ENCODE data around the gene PNPLA7. TPM values are rescaled to one million over a fixed set of nuclear protein-coding genes. Genes with fewer than 3 reads are reported as not detected.
"Not testable (repeated sequence)": the region's sequence is repeated elsewhere in the genome, so short reads cannot be mapped to it uniquely, and the experiment has no call there.

PNPLA7 gene
- polyA plus RNA-seq, 3 donors from 2014 or later, result 0.24 to 0.53 (median 0.32) TPM

DNA sequence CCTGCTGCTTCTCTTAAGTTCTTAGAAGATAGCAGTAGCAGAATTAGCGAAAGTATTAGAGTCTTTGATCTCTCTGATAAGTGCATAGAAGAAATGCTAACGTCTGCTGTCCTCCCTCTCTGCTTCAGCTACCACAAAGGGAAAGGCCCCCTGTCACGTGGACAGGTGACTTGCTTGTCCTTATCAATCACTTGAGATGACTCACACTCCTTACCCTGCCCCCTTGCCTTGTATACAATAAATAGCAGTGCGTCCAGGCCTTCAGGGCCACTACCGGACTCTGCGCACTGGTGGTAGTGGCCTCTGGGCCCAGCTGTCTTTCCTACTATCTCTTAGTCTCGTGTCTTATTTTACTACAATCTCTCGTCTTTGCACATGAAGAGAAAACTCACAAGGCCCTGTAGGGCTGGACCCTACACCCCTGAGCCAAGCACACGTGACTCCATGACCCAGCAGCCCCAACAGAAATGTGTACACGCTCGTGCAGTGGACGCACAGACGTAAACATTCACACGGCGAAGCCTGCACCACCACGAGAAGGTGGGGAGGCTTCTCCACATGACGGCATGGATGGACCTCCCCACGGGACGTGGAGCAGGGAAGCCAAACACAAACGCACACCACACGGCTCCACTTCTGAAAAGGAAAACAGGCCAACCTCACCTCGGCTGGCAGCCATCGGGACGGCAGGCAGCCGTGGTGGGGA lies 38.3 kb downstream of the PNPLA7 start:
- H3K4me3 Mint-ChIP-seq, result no peak overlapping the region
- H3K36me3 Mint-ChIP-seq, result peaks cover 0 to 7% (median 0%) of the 10 kb centered on the region in 3 donors
- H3K27me3 Mint-ChIP-seq (ENCODE audit: low read depth in 3 of 3), result peaks cover 2 to 3% (median 2%) of the 10 kb centered on the region in 3 donors
- H3K27ac Mint-ChIP-seq, result no peak overlapping the region
- no peaks in the 10 kb centered on the region for H3K9me3 Mint-ChIP-seq
- peaks cover 6 to 8% of the 10 kb centered on the region in 2 donors for H3K4me1 Mint-ChIP-seq
- no peak for DNase-seq

DNA sequence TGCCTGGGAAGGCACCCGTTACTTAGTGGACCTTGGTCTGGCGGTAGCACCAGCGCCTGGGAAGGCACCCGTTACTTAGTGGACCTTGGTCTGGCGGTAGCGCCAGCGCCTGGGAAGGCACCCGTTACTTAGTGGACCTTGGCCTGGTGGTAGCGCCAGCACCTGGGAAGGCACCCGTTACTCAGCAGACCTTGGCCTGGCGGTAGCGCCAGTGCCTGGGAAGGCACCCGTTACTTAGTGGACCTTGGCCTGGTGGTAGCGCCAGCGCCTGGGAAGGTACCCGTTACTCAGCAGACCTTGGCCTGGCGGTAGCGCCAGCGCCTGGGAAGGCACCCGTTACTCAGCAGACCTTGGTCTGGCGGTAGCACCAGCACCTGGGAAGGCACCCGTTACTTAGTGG lies 39.1 kb downstream of the PNPLA7 start:
- H3K9me3 Mint-ChIP-seq; H3K36me3 Mint-ChIP-seq; H3K27ac Mint-ChIP-seq; DNase-seq; H3K27me3 Mint-ChIP-seq (ENCODE audit: low read depth in 3 of 3); H3K4me3 Mint-ChIP-seq; H3K4me1 Mint-ChIP-seq: not testable (repeated sequence)

DNA sequence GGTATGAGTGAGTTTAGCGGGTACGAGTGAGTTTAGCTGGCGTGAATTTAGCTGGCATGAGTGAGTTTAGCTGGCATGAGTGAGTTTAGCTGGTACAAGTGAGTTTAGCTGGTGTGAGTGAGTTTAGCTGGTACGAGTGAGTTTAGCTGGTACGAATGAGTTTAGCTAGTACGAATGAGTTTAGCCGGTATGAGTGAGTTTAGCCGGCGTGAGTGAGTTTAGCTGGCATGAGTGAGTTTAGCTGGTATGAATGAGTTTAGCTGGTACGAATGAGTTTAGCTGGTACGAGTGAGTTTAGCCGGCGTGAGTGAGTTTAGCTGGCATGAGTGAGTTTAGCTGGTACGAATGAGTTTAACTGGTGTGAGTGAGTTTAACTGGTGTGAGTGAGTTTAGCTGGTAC lies 41.0 kb downstream of the PNPLA7 start:
- Mint-ChIP-seq H3K36me3 (peaks cover 0 to 7% (median 0%) of the 10 kb centered on the region in 3 donors), H3K9me3 (no peaks in the 10 kb centered on the region), H3K27ac (peak overlapping the region in 1 of 6 donors; percentile 34), H3K4me3 (no peak overlapping the region), H3K27me3 (ENCODE audit: low read depth in 3 of 3) (peaks cover 2 to 3% (median 2%) of the 10 kb centered on the region in 3 donors), H3K4me1 (peaks cover 6 to 8% of the 10 kb centered on the region in 2 donors)
- DNase-seq, result no peak

DNA sequence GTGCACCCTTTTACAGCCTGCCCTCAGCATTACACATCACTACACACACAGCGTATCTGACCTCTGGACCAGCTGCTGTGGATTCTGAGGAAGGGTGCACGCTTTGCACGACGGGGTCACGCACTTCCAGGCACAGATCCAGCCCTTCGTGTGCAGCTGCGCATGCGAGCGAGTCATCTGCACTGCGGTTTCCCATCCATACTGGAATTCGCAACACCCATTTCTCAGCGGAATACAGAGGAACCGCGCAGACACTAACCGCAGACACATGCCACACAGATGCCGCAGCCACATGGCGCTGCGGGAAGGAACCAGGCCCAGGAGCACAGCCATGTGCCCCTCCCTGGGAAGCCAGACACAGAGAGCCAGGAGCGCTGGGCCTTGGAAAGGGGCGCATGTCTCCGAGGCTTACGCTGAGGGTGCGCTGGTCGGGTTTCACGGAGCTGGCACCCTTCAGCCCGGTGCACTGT lies 43.5 kb downstream of the PNPLA7 start:
- peaks cover 0 to 7% (median 0%) of the 10 kb centered on the region in 3 donors for H3K36me3 Mint-ChIP-seq
- no peak for DNase-seq
- H3K27me3 Mint-ChIP-seq (ENCODE audit: low read depth in 3 of 3), result peaks cover under 1 to 13% (median 6%) of the 10 kb centered on the region in 3 donors
- no peak overlapping the region for H3K27ac Mint-ChIP-seq
- peaks cover 0 to 1% (median 0%) of the 10 kb centered on the region in 6 donors for H3K9me3 Mint-ChIP-seq
- no peak overlapping the region for H3K4me3 Mint-ChIP-seq
- H3K4me1 Mint-ChIP-seq, result no peaks in the 10 kb centered on the region

DNA sequence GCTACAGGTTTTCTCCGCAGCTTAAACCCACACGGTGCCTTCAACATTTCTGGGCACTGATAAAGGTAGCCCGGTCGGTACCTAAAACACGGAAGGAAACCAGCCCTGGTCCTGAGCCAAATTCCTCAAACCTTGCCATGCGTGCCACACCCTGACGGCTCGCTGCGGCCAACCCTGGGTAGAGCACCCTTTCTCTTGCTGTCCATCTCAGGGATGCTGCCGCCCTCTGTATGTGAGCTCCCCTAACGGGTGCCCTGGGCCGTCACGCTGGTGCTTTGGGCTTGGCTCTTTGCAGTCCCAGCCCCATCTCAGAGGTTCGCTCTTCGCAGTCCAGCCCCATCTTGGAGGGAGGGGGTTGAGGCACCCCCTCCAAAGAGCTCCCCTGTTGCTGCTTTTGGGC lies 43.9 kb downstream of the PNPLA7 start:
- Mint-ChIP-seq H3K9me3 (peaks cover 0 to 2% (median 0%) of the 10 kb centered on the region in 6 donors), H3K4me1 (no peaks in the 10 kb centered on the region), H3K27ac (no peak overlapping the region), H3K36me3 (peaks cover 0 to 7% (median 0%) of the 10 kb centered on the region in 3 donors), H3K27me3 (ENCODE audit: low read depth in 3 of 3) (peaks cover 4 to 16% (median 7%) of the 10 kb centered on the region in 3 donors), H3K4me3 (no peak overlapping the region)
- no peak for DNase-seq

DNA sequence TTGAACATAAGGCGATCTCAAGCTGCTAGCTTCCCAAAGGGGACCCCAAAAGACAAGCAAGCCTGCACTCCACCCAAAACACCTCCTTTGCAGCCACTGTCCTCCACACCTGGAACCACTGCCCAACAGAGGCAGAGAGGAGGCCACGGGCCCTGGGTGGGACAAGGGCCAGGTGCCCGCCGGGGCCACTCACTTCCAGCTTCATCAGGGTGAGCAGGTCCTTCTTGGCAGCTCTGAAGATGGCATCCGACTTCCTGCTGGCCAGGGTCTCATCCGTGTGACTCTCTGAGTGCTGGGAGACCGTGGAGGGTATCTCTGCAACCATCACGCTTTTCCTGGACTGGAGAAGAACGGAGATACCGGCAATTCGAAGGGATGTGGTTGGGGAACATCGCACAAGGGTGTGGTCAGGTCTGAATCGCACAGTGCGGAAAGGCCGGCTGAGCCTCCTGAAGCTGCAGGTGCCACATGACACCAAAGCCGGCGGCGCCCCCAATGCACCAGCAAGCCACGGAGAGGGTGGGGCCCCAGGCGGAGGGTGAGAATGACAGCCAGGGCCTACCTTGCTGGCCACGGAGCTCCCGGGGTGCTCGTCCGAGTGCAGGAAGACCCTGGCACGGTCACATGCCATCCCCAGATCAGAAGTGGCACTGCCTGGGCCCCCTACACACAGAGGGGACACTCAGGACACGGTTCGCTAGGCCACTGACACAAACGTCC lies 44.6 kb downstream of the PNPLA7 start:
- peaks cover 0 to 7% (median 0%) of the 10 kb centered on the region in 3 donors for H3K36me3 Mint-ChIP-seq
- H3K27me3 Mint-ChIP-seq (ENCODE audit: low read depth in 3 of 3), result peaks cover 4 to 16% (median 8%) of the 10 kb centered on the region in 3 donors
- H3K9me3 Mint-ChIP-seq, result peaks cover 0 to 2% (median 0%) of the 10 kb centered on the region in 6 donors

DNA sequence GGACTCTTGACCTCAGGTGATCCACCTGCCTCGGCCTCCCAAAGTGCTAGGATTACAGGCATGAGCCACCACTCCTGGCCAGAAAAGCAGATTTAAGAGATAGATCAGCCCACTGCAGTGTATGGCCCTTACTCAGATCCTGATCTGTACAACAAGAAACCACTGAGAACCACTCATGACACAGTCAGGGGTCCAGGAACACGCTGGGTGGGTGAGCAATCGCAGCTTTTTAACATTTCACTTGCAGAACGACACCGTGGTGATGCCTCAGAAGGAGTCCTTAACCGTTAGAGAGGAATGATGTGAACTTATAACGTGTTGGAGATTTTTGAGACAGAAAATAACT lies 45.8 kb downstream of the PNPLA7 start:
- no peak for DNase-seq
- Mint-ChIP-seq H3K27me3 (ENCODE audit: low read depth in 3 of 3) (peaks cover 4 to 16% (median 8%) of the 10 kb centered on the region in 3 donors), H3K27ac (no peak overlapping the region), H3K9me3 (peaks cover 0 to 2% (median 0%) of the 10 kb centered on the region in 6 donors), H3K4me1 (no peaks in the 10 kb centered on the region), H3K4me3 (no peak overlapping the region), H3K36me3 (peaks cover 0 to 7% (median 0%) of the 10 kb centered on the region in 3 donors)

More for the DNA sequence above, 44.6 kb downstream of the PNPLA7 start:
- no peak for DNase-seq
- Mint-ChIP-seq H3K4me1 (no peaks in the 10 kb centered on the region), H3K27ac (no peak overlapping the region), H3K4me3 (no peak overlapping the region)

DNA sequence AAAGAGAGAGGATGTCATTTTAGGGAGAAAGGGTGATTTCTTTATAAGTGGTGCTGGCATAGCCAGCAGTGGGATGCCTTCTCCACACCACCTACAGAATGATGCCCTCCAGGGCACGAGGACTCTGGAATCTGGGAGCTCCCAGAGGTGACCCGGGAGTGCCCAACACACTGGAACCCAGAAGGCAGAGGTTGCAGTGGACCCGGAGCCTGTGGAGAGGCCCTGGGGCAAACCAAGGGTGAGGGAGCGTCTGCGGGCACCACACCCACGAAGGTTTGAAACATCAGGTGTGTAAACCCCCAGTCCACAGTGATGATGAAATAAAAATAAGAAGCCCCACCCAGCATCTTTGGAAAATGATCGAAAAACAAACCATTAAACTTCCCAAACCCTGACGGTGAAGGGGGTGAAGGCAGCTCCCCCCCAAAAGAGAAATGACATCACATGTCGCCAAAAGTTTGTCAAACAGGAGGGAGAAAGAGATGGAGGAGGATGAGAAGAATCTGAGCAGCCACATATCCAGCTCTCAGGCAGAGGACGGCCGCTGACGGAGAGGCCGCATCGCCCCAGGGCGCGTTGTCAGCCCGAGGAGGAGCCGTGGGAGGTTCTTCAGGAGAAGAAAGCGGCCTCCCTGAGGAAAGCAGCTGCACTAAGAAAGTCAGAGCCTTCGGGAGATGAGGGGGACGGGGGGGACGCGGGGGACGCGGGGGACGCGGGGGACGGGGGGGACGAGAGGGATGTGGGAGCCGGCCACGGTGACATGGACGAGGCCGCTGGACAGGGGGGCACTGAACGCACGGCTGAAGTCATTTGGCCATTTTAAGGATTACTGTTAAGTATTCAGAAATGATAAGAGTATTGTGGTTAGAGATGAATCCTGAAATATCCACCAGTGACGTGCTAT lies 47.9 kb downstream of the PNPLA7 start:
- Mint-ChIP-seq H3K4me1 (no peaks in the 10 kb centered on the region), H3K4me3 (peak overlapping the region in 2 of 5 donors; percentile 27 to 29), H3K9me3 (peaks cover 0 to 2% (median 0%) of the 10 kb centered on the region in 6 donors), H3K27ac (peak overlapping the region; percentile 15 to 83 (median 74)), H3K27me3 (ENCODE audit: low read depth in 3 of 3) (peaks cover 4 to 16% (median 8%) of the 10 kb centered on the region in 3 donors), H3K36me3 (no peaks in the 10 kb centered on the region)
- DNase-seq, result no peak

DNA sequence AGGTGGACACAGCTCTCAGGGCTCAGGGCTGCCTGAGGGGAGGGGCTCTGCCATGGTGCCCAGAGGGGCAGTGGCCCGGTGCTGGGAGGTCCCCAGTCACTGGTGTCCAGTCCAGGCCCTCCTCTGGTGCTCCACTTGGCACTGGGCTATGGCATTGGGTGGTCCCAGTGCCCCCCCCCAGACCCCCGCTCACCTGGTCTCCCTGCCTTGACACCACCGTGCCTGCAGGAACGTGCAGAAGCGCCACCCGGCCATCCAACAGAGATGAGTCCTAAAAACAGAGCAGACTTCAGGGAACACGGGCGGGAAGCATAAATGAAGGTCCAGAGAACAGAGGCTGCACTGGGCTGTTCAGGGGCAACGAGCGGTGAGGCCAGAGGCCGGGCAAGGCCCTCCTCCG lies 48.7 kb downstream of the PNPLA7 start:
- no peak for DNase-seq
- H3K9me3 Mint-ChIP-seq, result peaks cover 0 to 2% (median 0%) of the 10 kb centered on the region in 6 donors
- H3K4me3 Mint-ChIP-seq, result peak overlapping the region in 1 of 5 donors; percentile 27
- no peaks in the 10 kb centered on the region for H3K4me1 Mint-ChIP-seq
- peaks cover 4 to 16% (median 8%) of the 10 kb centered on the region in 3 donors for H3K27me3 Mint-ChIP-seq (ENCODE audit: low read depth in 3 of 3)
- H3K36me3 Mint-ChIP-seq, result no peaks in the 10 kb centered on the region
- H3K27ac Mint-ChIP-seq, result peak overlapping the region in 5 of 6 donors; percentile 15 to 83 (median 78)

DNA sequence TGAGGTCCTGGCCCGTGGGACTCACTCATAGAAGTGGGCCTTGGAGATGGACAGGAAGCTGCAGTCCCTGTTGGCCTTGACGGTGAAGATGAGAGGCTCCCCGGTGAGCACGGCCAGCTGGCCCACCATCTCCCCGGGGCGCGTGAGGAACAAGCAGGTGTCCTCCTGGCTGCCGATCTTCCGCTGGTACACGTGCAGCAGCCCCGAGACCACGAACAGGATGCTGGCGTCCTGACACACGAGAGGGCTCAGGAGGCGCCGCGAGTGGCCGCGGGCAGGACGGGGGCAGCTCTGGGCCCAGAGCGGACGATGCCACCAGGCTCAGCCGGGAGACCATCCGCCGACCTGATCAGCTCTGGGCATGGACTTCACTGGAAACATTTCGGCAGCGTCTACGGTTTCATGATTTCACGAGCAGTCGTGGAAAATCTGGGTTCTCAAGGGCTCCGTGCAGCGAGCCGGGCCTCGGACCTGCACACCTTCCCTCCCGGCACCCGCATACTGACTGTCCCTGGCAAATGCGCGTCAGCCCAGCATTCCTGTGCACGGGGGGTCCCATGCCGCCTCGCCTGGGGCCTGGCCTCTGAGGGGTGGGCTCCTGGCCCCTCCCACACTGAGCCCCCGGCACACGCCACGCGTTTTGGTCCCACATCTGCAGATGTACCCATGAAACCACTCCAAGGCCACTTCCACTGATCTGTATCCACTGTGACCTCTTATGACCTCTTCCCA lies 49.4 kb downstream of the PNPLA7 start:
- Mint-ChIP-seq H3K9me3 (peaks cover 0 to 2% (median 0%) of the 10 kb centered on the region in 6 donors), H3K4me1 (no peaks in the 10 kb centered on the region), H3K27me3 (ENCODE audit: low read depth in 3 of 3) (peaks cover 4 to 16% (median 10%) of the 10 kb centered on the region in 3 donors), H3K4me3 (no peak overlapping the region), H3K36me3 (no peaks in the 10 kb centered on the region), H3K27ac (no peak overlapping the region)
- no peak for DNase-seq

DNA sequence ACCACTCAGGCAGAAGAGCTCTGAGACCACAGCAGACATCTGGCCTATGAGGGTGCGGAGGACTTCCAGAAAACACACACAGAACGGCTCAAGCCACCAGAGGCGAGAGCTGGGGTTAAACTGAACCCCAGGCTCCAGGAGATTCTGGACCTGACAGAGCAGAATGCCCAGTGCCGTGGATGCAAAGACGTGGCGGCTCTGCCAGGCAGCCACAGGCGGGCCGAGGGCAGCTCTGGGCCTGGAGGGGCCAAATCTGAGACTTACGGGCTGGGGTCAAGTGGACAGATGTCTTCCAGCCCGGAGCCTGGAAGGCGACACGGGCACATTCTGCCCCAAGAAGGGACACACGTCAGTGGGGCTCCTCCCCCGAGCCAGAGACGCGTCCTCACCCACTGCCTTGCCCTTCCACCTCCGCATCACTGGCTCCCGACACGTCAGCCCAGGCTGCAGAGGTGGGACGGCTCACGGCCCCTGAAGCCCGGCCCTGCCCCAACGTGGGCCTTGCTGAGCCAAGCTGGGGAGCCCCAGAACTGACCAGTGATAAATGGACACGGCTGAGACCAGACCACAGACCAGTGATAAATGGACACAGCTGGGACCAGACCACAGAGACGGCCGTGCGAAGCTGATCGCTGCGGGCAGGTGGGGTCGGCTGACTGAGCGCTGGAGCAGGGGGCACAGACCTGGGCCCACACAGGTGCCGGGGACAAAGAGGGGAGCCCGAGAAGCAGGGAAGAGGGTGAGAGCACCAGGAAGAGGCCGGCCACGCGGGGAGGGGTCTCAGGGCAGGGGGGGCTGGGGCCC lies 50.1 kb downstream of the PNPLA7 start:
- H3K27me3 Mint-ChIP-seq (ENCODE audit: low read depth in 3 of 3), result peaks cover 4 to 16% (median 10%) of the 10 kb centered on the region in 3 donors
- H3K27ac Mint-ChIP-seq, result no peak overlapping the region
- H3K4me1 Mint-ChIP-seq, result no peaks in the 10 kb centered on the region
- peaks cover 0 to 2% (median 0%) of the 10 kb centered on the region in 6 donors for H3K9me3 Mint-ChIP-seq
- H3K36me3 Mint-ChIP-seq, result no peaks in the 10 kb centered on the region
- H3K4me3 Mint-ChIP-seq, result no peak overlapping the region
- DNase-seq, result no peak

DNA sequence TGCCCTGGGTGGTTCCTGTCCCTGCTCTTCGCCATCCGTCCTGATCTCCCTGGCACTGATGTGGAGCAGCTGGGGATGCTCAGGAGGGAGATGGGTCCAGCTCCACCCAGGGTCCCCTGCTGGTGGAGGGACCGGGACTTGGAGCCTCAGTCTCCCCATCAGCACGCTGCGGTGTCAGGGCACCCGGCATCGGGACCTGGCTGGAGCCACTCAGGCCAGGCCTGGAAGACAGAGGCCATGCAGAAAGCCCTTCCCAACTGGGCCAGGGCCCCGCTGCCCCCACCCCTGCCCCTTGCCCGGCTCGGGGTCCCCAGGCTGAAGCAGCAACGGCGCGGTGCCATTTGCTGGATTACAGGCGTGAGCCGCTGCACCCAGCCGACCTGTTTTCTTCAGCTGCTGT lies 50.8 kb downstream of the PNPLA7 start:
- Mint-ChIP-seq H3K4me1 (no peaks in the 10 kb centered on the region), H3K36me3 (no peaks in the 10 kb centered on the region), H3K9me3 (peaks cover 0 to 2% (median 0%) of the 10 kb centered on the region in 6 donors), H3K27me3 (ENCODE audit: low read depth in 3 of 3) (peaks cover 4 to 16% (median 10%) of the 10 kb centered on the region in 3 donors), H3K27ac (no peak overlapping the region), H3K4me3 (no peak overlapping the region)
- no peak for DNase-seq
